ENCODE results near the gene ZFAND3. TPM values are rescaled to one million over a fixed set of nuclear protein-coding genes. Genes with fewer than 3 reads are reported as not detected.
A peak's percentile ranks its signal among the peaks of the same experiment; 100 is the strongest.

The ZFAND3 gene
- total and polyA plus RNA-seq, 3 donors from 2014 or later, result 104 to 329 (median 109) TPM

GRCh38 chr6:37783856-37784584 is 35.5 kb upstream of the ZFAND3 start:
- 0 to 1% methylated on average over 31 to 35 of the region's 35 CpGs for WGBS, 2 donors
- H3K9me3 ChIP-seq, result no peaks in the 10 kb centered on the region
- intact Hi-C loops (cut with DNase I; ENCODE audit: low total_unique reads), result no loop called here
- peak overlapping the region; percentile 52 to 57 for H3K4me3 ChIP-seq
- TF ChIP-seq CTCF (IDR thresholded peaks at IDR 0.05), result no peak
- TF ChIP-seq POLR2A (IDR thresholded peaks at IDR 0.05), result no peak
- H3K27ac ChIP-seq, result peak overlapping the region; percentile 15 to 53
- peak; percentile 61 for DNase-seq
- H3K36me3 ChIP-seq (ENCODE audit: low read depth, missing control alignments), result no peaks in the 10 kb centered on the region
- peaks cover 18% of the 10 kb centered on the region for H3K4me1 ChIP-seq
- no peaks in the 10 kb centered on the region for H3K27me3 ChIP-seq

- intact Hi-C loops (cut with DNase I; ENCODE audit: low total_unique reads), result no loop called here
Measured at GRCh38 chr6:37784585-37784967, 35.0 kb upstream of the ZFAND3 start.

GRCh38 chr6:37785002-37785662 is 34.4 kb upstream of the ZFAND3 start:
- no peaks in the 10 kb centered on the region for H3K27me3 ChIP-seq
- H3K9me3 ChIP-seq, result no peaks in the 10 kb centered on the region
- no peak overlapping the region for H3K4me3 ChIP-seq
- H3K36me3 ChIP-seq (ENCODE audit: low read depth, missing control alignments), result no peaks in the 10 kb centered on the region
- intact Hi-C loops (cut with DNase I; ENCODE audit: low total_unique reads), result no loop called here
- H3K4me1 ChIP-seq, result peaks cover 18% of the 10 kb centered on the region
- H3K27ac ChIP-seq, result no peak overlapping the region
- TF ChIP-seq CTCF (IDR thresholded peaks at IDR 0.05), result no peak
- TF ChIP-seq POLR2A (IDR thresholded peaks at IDR 0.05), result no peak
- WGBS, 2 donors, result 77 to 81% methylated on average over 13 of the region's 13 CpGs
- DNase-seq, result no peak

More at GRCh38 chr6:37784585-37784967, 35.0 kb upstream of the ZFAND3 start:
- peak overlapping the region in 1 of 2 donors; percentile 57 for H3K4me3 ChIP-seq
- H3K4me1 ChIP-seq, result peaks cover 18% of the 10 kb centered on the region
- 22 to 23% methylated on average over 6 to 7 of the region's 7 CpGs for WGBS, 2 donors
- TF ChIP-seq POLR2A (IDR thresholded peaks at IDR 0.05), result no peak
- TF ChIP-seq CTCF (IDR thresholded peaks at IDR 0.05), result no peak
- H3K36me3 ChIP-seq (ENCODE audit: low read depth, missing control alignments), result no peaks in the 10 kb centered on the region
- H3K9me3 ChIP-seq, result no peaks in the 10 kb centered on the region
- no peak overlapping the region for H3K27ac ChIP-seq
- no peaks in the 10 kb centered on the region for H3K27me3 ChIP-seq
- DNase-seq, result peak; percentile 70

- WGBS, 2 donors, result 83 to 88% methylated on average over 18 of the region's 18 CpGs
- no peak for DNase-seq
Measured at GRCh38 chr6:37785663-37786270, 33.8 kb upstream of the ZFAND3 start.

More at GRCh38 chr6:37785663-37786270, 33.8 kb upstream of the ZFAND3 start:
- Histone ChIP-seq H3K36me3 (ENCODE audit: low read depth, missing control alignments) (no peaks in the 10 kb centered on the region), H3K27ac (no peak overlapping the region), H3K4me3 (no peak overlapping the region), H3K9me3 (no peaks in the 10 kb centered on the region), H3K27me3 (no peaks in the 10 kb centered on the region), H3K4me1 (peaks cover 18% of the 10 kb centered on the region)
- TF ChIP-seq POLR2A (IDR thresholded peaks at IDR 0.05) (no peak), CTCF (IDR thresholded peaks at IDR 0.05) (no peak)
- intact Hi-C loops (cut with DNase I; ENCODE audit: low total_unique reads), result no loop called here

All from testis (tissue), 3 donors.